Hepatocyte (in vitro differentiated cells): ENCODE results near the gene ELMO2. TPM values are rescaled to one million over a fixed set of nuclear protein-coding genes. Genes with fewer than 3 reads are reported as not detected.

ENCODE experiments used
- DNase-seq: peaks from one replicate; pipeline ENCODE4 v3.0.0-alpha.2; 2016; ENCODE audit warnings: low spot score
- H2AFZ ChIP-seq: fragments of 200-600 bp; sonication (generic); 2 replicates; pipeline ENCODE4 v1.6.0; 2016; ENCODE audit warnings: antibody characterized with exemption, mild to moderate bottlenecking
- H3K27ac ChIP-seq: fragments of 200-600 bp; sonication (generic); 2 replicates; pipeline ENCODE4 v1.5.1; 2016; ENCODE audit warnings: mild to moderate bottlenecking
- H3K27me3 ChIP-seq: fragments of 200-600 bp; sonication (generic); 2 replicates; pipeline ENCODE4 v1.6.1; 2016
- H3K36me3 ChIP-seq: fragments of 200-600 bp; sonication (generic); replicated peaks from 2 replicates; pipeline ENCODE4 v1.5.1; 2016; ENCODE audit warnings: low read depth; ENCODE audit not compliant: insufficient read depth
- H3K4me1 ChIP-seq: fragments of 200-600 bp; sonication (generic); 2 replicates; pipeline ENCODE4 v1.5.1; 2016; ENCODE audit warnings: mild to moderate bottlenecking, moderate library complexity; ENCODE audit not compliant: insufficient read depth
- H3K4me2 ChIP-seq: fragments of 200-600 bp; sonication (generic); 2 replicates; pipeline ENCODE4 v1.6.0; 2016
- H3K4me3 ChIP-seq: fragments of 200-600 bp; sonication (generic); 2 replicates; pipeline ENCODE4 v1.5.1; 2016; ENCODE audit warnings: mild to moderate bottlenecking
- H3K79me2 ChIP-seq: fragments of 200-600 bp; sonication (generic); 2 replicates; pipeline ENCODE4 v1.6.0; 2017; ENCODE audit warnings: mild to moderate bottlenecking
- H3K9me2 ChIP-seq: fragments of 200-600 bp; sonication (generic); replicated peaks from 2 replicates; pipeline ENCODE4 v1.6.0; 2017; ENCODE audit warnings: mild to moderate bottlenecking; ENCODE audit not compliant: insufficient read depth
- H3K9me3 ChIP-seq: fragments of 200-600 bp; sonication (generic); 2 replicates; pipeline ENCODE4 v1.5.1; 2016; ENCODE audit warnings: low read depth, mild to moderate bottlenecking
- H4K20me1 ChIP-seq: fragments of 200-600 bp; sonication (generic); 2 replicates; pipeline ENCODE4 v1.6.0; 2016; ENCODE audit warnings: mild to moderate bottlenecking; ENCODE audit not compliant: insufficient read depth, poor library complexity, severe bottlenecking
- EZH2 ChIP-seq: fragments of 200-600 bp; sonication (generic); IDR thresholded peaks from 2 replicates; pipeline ENCODE4 v1.6.1; 2016; ENCODE audit warnings: antibody characterized with exemption, mild to moderate bottlenecking, borderline replicate concordance
- EZH2phosphoT487 ChIP-seq: fragments of 200-600 bp; sonication (generic); IDR thresholded peaks from one replicate; pipeline ENCODE4 v1.6.1; 2018; ENCODE audit warnings: antibody characterized with exemption, mild to moderate bottlenecking, low read depth, moderate library complexity; ENCODE audit not compliant: unreplicated experiment, severe bottlenecking
- WGBS: methylation state at CpG from one replicate; pipeline ENCODE4 v1.1.6; 2016; ENCODE audit warnings: low lambda C conversion rate; ENCODE audit errors: missing lambda C conversion rate; 5-methylcytosine and 5-hydroxymethylcytosine counted together
- polyA plus RNA-seq: library from polyadenylated mRNA; unstranded; fragments of >200 nt; fragmentation: Nextera tagmentation; extraction: Ambion mirVana; gene quantifications from 2 replicates; pipeline ENCODE4 v1.2.1, GENCODE V29; 2016
- total RNA-seq: library from RNA; depleted of rRNA; stranded (reverse); fragments of >200 nt; gene quantifications from 2 replicates; pipeline ENCODE4 v1.2.3, GENCODE V29; 2014
- TF ChIP-seq, protein P1 (sequence below): fragments of 200-600 bp; sonication (generic); IDR thresholded peaks from 2 replicates; pipeline ENCODE4 v1.5.1; 2016; ENCODE audit warnings: antibody characterized with exemption, mild to moderate bottlenecking; ENCODE audit not compliant: poor library complexity

The ELMO2 gene
- total and polyA plus RNA-seq, 2 experiments from 2014 or later, result 35.0 to 42.3 TPM

DNA sequence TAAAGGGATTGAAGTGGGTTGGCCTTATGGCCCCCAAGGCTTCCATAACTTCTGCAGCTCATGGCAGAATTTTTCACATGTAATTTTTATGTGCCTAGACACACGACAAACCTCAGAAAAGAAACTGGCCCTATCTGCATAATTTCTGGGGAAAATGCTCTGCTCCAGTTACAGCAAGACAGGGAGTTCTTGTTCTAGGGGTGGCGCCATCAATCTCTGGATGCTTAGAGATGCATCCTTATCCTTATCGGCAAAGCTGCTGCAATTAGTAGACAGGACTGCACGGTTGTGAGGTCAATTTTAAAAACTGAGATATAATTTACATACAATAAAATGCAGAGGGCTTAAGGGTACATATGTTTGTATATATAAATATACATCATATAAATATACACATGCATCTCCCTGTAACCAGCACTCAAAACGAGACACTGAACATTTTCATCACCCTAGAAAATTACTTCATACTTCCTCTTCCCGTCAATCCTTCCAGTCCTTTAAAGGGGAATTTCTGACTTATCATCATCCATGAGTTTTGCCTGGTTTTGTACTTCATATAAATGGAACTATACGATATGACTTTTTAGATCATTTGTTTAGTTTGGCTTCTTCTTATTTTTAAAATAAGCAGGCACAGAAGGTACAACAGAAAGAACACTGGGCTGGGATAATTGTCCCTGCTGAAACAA is 10.2 kb downstream of the ELMO2 start:
- 89% methylated on average over 7 of the region's 7 CpGs for WGBS
- Histone ChIP-seq H2AFZ (no peak overlapping the region), H4K20me1 (peaks cover 18% of the 10 kb centered on the region), H3K4me1 (peaks cover 16% of the 10 kb centered on the region), H3K4me3 (no peak overlapping the region), H3K9me2 (no peaks in the 10 kb centered on the region), H3K79me2 (peaks cover 48% of the 10 kb centered on the region), H3K27ac (no peak overlapping the region), H3K4me2 (no peak overlapping the region), H3K36me3 (no peaks in the 10 kb centered on the region), H3K27me3 (no peaks in the 10 kb centered on the region), H3K9me3 (no peaks in the 10 kb centered on the region)
- DNase-seq, result no peak
- TF ChIP-seq EZH2 (no peak), EZH2phosphoT487 (no peak)
- TF ChIP-seq, protein P1, sequence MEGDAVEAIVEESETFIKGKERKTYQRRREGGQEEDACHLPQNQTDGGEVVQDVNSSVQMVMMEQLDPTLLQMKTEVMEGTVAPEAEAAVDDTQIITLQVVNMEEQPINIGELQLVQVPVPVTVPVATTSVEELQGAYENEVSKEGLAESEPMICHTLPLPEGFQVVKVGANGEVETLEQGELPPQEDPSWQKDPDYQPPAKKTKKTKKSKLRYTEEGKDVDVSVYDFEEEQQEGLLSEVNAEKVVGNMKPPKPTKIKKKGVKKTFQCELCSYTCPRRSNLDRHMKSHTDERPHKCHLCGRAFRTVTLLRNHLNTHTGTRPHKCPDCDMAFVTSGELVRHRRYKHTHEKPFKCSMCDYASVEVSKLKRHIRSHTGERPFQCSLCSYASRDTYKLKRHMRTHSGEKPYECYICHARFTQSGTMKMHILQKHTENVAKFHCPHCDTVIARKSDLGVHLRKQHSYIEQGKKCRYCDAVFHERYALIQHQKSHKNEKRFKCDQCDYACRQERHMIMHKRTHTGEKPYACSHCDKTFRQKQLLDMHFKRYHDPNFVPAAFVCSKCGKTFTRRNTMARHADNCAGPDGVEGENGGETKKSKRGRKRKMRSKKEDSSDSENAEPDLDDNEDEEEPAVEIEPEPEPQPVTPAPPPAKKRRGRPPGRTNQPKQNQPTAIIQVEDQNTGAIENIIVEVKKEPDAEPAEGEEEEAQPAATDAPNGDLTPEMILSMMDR, result no peak

GRCh38 chr20:46394872-46395760 is 11.3 kb downstream of the ELMO2 start:
- H3K9me3 ChIP-seq, result no peaks in the 10 kb centered on the region
- no peak overlapping the region for H3K4me2 ChIP-seq
- H2AFZ ChIP-seq, result no peak overlapping the region
- TF ChIP-seq EZH2phosphoT487, result no peak
- no peak for TF ChIP-seq EZH2
- TF ChIP-seq, protein P1, result no peak
- WGBS, result 80% methylated on average over 11 of the region's 11 CpGs
- no peaks in the 10 kb centered on the region for H3K9me2 ChIP-seq
- peaks cover 6% of the 10 kb centered on the region for H3K4me1 ChIP-seq
- H3K27ac ChIP-seq, result no peak overlapping the region
- peaks cover 18% of the 10 kb centered on the region for H4K20me1 ChIP-seq
- H3K4me3 ChIP-seq, result no peak overlapping the region
- no peaks in the 10 kb centered on the region for H3K36me3 ChIP-seq
- H3K79me2 ChIP-seq, result peaks cover 47% of the 10 kb centered on the region
- no peaks in the 10 kb centered on the region for H3K27me3 ChIP-seq
- DNase-seq, result no peak

DNA sequence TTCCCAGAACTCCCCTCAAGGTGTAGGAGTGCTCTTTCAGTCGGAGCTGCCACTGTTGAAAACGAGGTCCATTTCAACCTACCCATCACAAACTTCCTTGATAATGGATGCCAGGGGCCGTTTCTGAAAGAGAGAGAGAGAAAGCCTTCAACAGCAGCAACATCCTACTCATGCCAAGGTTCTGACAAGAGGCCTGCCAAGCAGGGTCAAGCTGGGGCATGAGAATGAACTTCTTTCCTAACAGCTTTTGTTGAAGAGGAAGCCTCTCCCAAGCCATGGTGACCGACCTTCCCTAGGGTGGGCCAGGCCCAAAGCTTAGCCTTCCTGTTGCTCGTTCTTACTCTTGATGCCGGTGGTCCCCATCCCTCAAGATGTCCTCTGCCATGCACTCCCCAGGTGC is 12.4 kb downstream of the ELMO2 start:
- peaks cover 36% of the 10 kb centered on the region for H3K79me2 ChIP-seq
- TF ChIP-seq EZH2, result no peak
- TF ChIP-seq, protein P1, result no peak
- TF ChIP-seq EZH2phosphoT487, result no peak
- no peak for DNase-seq
- no peaks in the 10 kb centered on the region for H3K27me3 ChIP-seq
- no peak overlapping the region for H3K4me2 ChIP-seq
- H2AFZ ChIP-seq, result no peak overlapping the region
- no peak overlapping the region for H3K27ac ChIP-seq
- H3K4me3 ChIP-seq, result no peak overlapping the region
- H3K36me3 ChIP-seq, result no peaks in the 10 kb centered on the region
- peaks cover 18% of the 10 kb centered on the region for H4K20me1 ChIP-seq
- H3K9me3 ChIP-seq, result no peaks in the 10 kb centered on the region
- 97% methylated on average over 6 of the region's 6 CpGs for WGBS
- H3K9me2 ChIP-seq, result no peaks in the 10 kb centered on the region
- no peaks in the 10 kb centered on the region for H3K4me1 ChIP-seq
